Osteocyte (in vitro differentiated cells): ENCODE measurements around the gene PTOV1. TPM values are rescaled to one million over a fixed set of nuclear protein-coding genes. Genes with fewer than 3 reads are reported as not detected.

Experiments used
- DNase-seq: peaks from one replicate; pipeline ENCODE4 v3.0.0; 2021; ENCODE audit warnings: mixed read lengths; ENCODE audit not compliant: unreplicated experiment; ENCODE audit errors: extremely low spot score
- H3K27ac Mint-ChIP-seq: one replicate; pipeline ENCODE4 v1.8.0; 2021; ENCODE audit warnings: mild to moderate bottlenecking, mixed read lengths; ENCODE audit not compliant: unreplicated experiment
- H3K27me3 Mint-ChIP-seq: one replicate; pipeline ENCODE4 v1.8.0; 2021; ENCODE audit warnings: mixed read lengths; ENCODE audit not compliant: unreplicated experiment
- H3K36me3 Mint-ChIP-seq: one replicate; pipeline ENCODE4 v1.8.0; 2021; ENCODE audit warnings: mixed read lengths; ENCODE audit not compliant: unreplicated experiment
- H3K4me1 Mint-ChIP-seq: one replicate; pipeline ENCODE4 v1.8.0; 2021; ENCODE audit warnings: mixed read lengths; ENCODE audit not compliant: unreplicated experiment
- H3K4me3 Mint-ChIP-seq: one replicate; pipeline ENCODE4 v1.8.0; 2021; ENCODE audit warnings: mild to moderate bottlenecking, moderate library complexity, mixed read lengths; ENCODE audit not compliant: unreplicated experiment
- H3K9me3 Mint-ChIP-seq: one replicate; pipeline ENCODE4 v1.8.0; 2021; ENCODE audit warnings: mixed read lengths; ENCODE audit not compliant: unreplicated experiment
- CTCF ChIP-seq: fragments of 200-600 bp; sonication (generic); IDR thresholded peaks from 2 replicates; pipeline ENCODE4 v1.5.0; 2021; ENCODE audit warnings: antibody characterized with exemption, mild to moderate bottlenecking, moderate library complexity
- total RNA-seq: library from RNA; stranded (reverse); gene quantifications from 2 replicates; pipeline ENCODE4 v1.2.1, GENCODE V29; 2021

The PTOV1 gene
- total RNA-seq, 1 donor from 2014 or later, result 295 TPM

GRCh38 chr19:49851456-49852259, 699 bp downstream of the PTOV1 start:
- Mint-ChIP-seq H3K4me3 (peak overlapping the region; percentile 76), H3K4me1 (peaks cover 45% of the 10 kb centered on the region), H3K27ac (peak overlapping the region; percentile 70), H3K9me3 (peaks cover 6% of the 10 kb centered on the region), H3K27me3 (no peaks in the 10 kb centered on the region), H3K36me3 (peaks cover 14% of the 10 kb centered on the region)
- no peak for DNase-seq
- no peak for TF ChIP-seq CTCF

- TF ChIP-seq CTCF, result no peak
Measured at GRCh38 chr19:49852631-49853126, 1.7 kb downstream of the PTOV1 start.

GRCh38 chr19:49853852-49854377, 3.0 kb downstream of the PTOV1 start:
- peak overlapping the region; percentile 53 for H3K27ac Mint-ChIP-seq
- TF ChIP-seq CTCF, result no peak
- H3K4me3 Mint-ChIP-seq, result peak overlapping the region; percentile 57
- peaks cover 4% of the 10 kb centered on the region for H3K9me3 Mint-ChIP-seq
- no peaks in the 10 kb centered on the region for H3K27me3 Mint-ChIP-seq
- peaks cover 22% of the 10 kb centered on the region for H3K36me3 Mint-ChIP-seq
- no peak for DNase-seq
- H3K4me1 Mint-ChIP-seq, result peaks cover 34% of the 10 kb centered on the region

More at GRCh38 chr19:49852631-49853126, 1.7 kb downstream of the PTOV1 start:
- peaks cover 45% of the 10 kb centered on the region for H3K4me1 Mint-ChIP-seq
- peak overlapping the region; percentile 70 for H3K27ac Mint-ChIP-seq
- H3K9me3 Mint-ChIP-seq, result peaks cover 6% of the 10 kb centered on the region
- no peak for DNase-seq
- peaks cover 22% of the 10 kb centered on the region for H3K36me3 Mint-ChIP-seq
- H3K27me3 Mint-ChIP-seq, result no peaks in the 10 kb centered on the region
- H3K4me3 Mint-ChIP-seq, result peak overlapping the region; percentile 76

- TF ChIP-seq CTCF, result no peak
- peaks cover 19% of the 10 kb centered on the region for H3K36me3 Mint-ChIP-seq
- H3K4me3 Mint-ChIP-seq, result no peak overlapping the region
- H3K9me3 Mint-ChIP-seq, result no peaks in the 10 kb centered on the region
- DNase-seq, result no peak
- H3K27me3 Mint-ChIP-seq, result no peaks in the 10 kb centered on the region
- H3K4me1 Mint-ChIP-seq, result peaks cover 32% of the 10 kb centered on the region
- no peak overlapping the region for H3K27ac Mint-ChIP-seq
Measured at GRCh38 chr19:49854378-49855263, 3.7 kb downstream of the PTOV1 start.
